ENCODE data around the gene IVNS1ABP.

IVNS1ABP gene

GRCh38 chr1:185309566-185309965 lies 7.5 kb downstream of the IVNS1ABP start:
- no peak overlapping the region for H2BK120ac ChIP-seq (ENCODE audit: low read depth, low read length)
- WGBS, result 100% methylated on average over 1 of the region's 2 CpGs
- no peaks in the 10 kb centered on the region for H3K27me3 ChIP-seq (ENCODE audit: control insufficient read depth in 1 of 2, insufficient read depth in 1 of 2, low read length in 2 of 2)
- no peaks in the 10 kb centered on the region for H3K9me3 ChIP-seq (ENCODE audit: control insufficient read depth, low read length)
- peaks cover 3 to 62% of the 10 kb centered on the region in 2 experiments for H3K36me3 ChIP-seq (ENCODE audit: control insufficient read depth in 1 of 2, insufficient read depth in 2 of 2, low read depth in 1 of 2, low read length in 2 of 2)
- no peak overlapping the region for H3K4me3 ChIP-seq (ENCODE audit: insufficient read depth in 1 of 2, low read depth in 1 of 2, low read length in 2 of 2)
- H2BK5ac ChIP-seq (ENCODE audit: low read depth, low read length, poor library complexity, severe bottlenecking), result no peak overlapping the region
- H3K79me1 ChIP-seq (replicated peaks; ENCODE audit: low read length, poor library complexity, severe bottlenecking), result peaks cover 4% of the 10 kb centered on the region
- no peaks in the 10 kb centered on the region for H3K4me1 ChIP-seq (ENCODE audit: control insufficient read depth, insufficient read depth, low read depth, low read length)
- no peak overlapping the region for H3K14ac ChIP-seq (ENCODE audit: low read length in 2 of 2)
- no peak overlapping the region for H3K4me2 ChIP-seq (ENCODE audit: low read length, poor library complexity, severe bottlenecking)
- no peak overlapping the region for H4K91ac ChIP-seq (ENCODE audit: low read length)
- no peak overlapping the region for H3K9ac ChIP-seq (ENCODE audit: low read length)
- H3K23ac ChIP-seq (ENCODE audit: low read length in 2 of 2), result no peak overlapping the region
- no peak overlapping the region for H4K8ac ChIP-seq (ENCODE audit: low read length)
- no peak overlapping the region for H3K4ac ChIP-seq (ENCODE audit: low read depth in 1 of 2, low read length in 2 of 2)
- H2BK12ac ChIP-seq (ENCODE audit: low read length in 2 of 2), result no peak overlapping the region
- no peak overlapping the region for H2BK15ac ChIP-seq (ENCODE audit: low read depth, poor library complexity, severe bottlenecking)
- H3K27ac ChIP-seq (ENCODE audit: low read length, poor library complexity, severe bottlenecking), result no peak overlapping the region
- no peak overlapping the region for H3K18ac ChIP-seq (ENCODE audit: low read depth in 1 of 2, low read length in 2 of 2)
- no peak for DNase-seq
- no peak overlapping the region for H2AFZ ChIP-seq (ENCODE audit: low read depth, low read length)
- H2AK5ac ChIP-seq (ENCODE audit: low read length, severe bottlenecking), result no peak overlapping the region

GRCh38 chr1:185308126-185308525 lies 8.9 kb downstream of the IVNS1ABP start:
- Histone ChIP-seq H3K4me3 (ENCODE audit: insufficient read depth in 1 of 2, low read depth in 1 of 2, low read length in 2 of 2) (no peak overlapping the region), H2AK5ac (ENCODE audit: low read length, severe bottlenecking) (no peak overlapping the region), H3K18ac (ENCODE audit: low read depth in 1 of 2, low read length in 2 of 2) (no peak overlapping the region), H2BK15ac (ENCODE audit: low read depth, poor library complexity, severe bottlenecking) (no peak overlapping the region), H3K14ac (ENCODE audit: low read length in 2 of 2) (no peak overlapping the region), H3K27me3 (ENCODE audit: control insufficient read depth in 1 of 2, insufficient read depth in 1 of 2, low read length in 2 of 2) (no peaks in the 10 kb centered on the region), H3K9me3 (ENCODE audit: control insufficient read depth, low read length) (no peaks in the 10 kb centered on the region), H3K4me2 (ENCODE audit: low read length, poor library complexity, severe bottlenecking) (no peak overlapping the region), H3K23ac (ENCODE audit: low read length in 2 of 2) (no peak overlapping the region), H4K91ac (ENCODE audit: low read length) (no peak overlapping the region), H2AFZ (ENCODE audit: low read depth, low read length) (no peak overlapping the region), H2BK120ac (ENCODE audit: low read depth, low read length) (no peak overlapping the region), H3K79me1 (replicated peaks; ENCODE audit: low read length, poor library complexity, severe bottlenecking) (peaks cover 10% of the 10 kb centered on the region), H3K4me1 (ENCODE audit: control insufficient read depth, insufficient read depth, low read depth, low read length) (no peaks in the 10 kb centered on the region), H3K27ac (ENCODE audit: low read length, poor library complexity, severe bottlenecking) (no peak overlapping the region), H3K9ac (ENCODE audit: low read length) (no peak overlapping the region), H3K4ac (ENCODE audit: low read depth in 1 of 2, low read length in 2 of 2) (no peak overlapping the region), H2BK12ac (ENCODE audit: low read length in 2 of 2) (no peak overlapping the region), H3K36me3 (ENCODE audit: control insufficient read depth in 1 of 2, insufficient read depth in 2 of 2, low read depth in 1 of 2, low read length in 2 of 2) (peaks cover 3 to 77% of the 10 kb centered on the region in 2 experiments), H2BK5ac (ENCODE audit: low read depth, low read length, poor library complexity, severe bottlenecking) (no peak overlapping the region), H4K8ac (ENCODE audit: low read length) (no peak overlapping the region)
- 90% methylated on average over 1 of the region's 1 CpG for WGBS
- DNase-seq, result no peak

- Histone ChIP-seq H2AFZ (ENCODE audit: low read depth, low read length) (no peak overlapping the region), H3K27ac (ENCODE audit: low read length, poor library complexity, severe bottlenecking) (no peak overlapping the region), H3K23ac (ENCODE audit: low read length in 2 of 2) (no peak overlapping the region), H3K4ac (ENCODE audit: low read depth in 1 of 2, low read length in 2 of 2) (no peak overlapping the region), H3K9me3 (ENCODE audit: control insufficient read depth, low read length) (no peaks in the 10 kb centered on the region), H2BK120ac (ENCODE audit: low read depth, low read length) (no peak overlapping the region), H2BK12ac (ENCODE audit: low read length in 2 of 2) (no peak overlapping the region), H3K27me3 (ENCODE audit: control insufficient read depth in 1 of 2, insufficient read depth in 1 of 2, low read length in 2 of 2) (no peaks in the 10 kb centered on the region), H3K4me3 (ENCODE audit: insufficient read depth in 1 of 2, low read depth in 1 of 2, low read length in 2 of 2) (no peak overlapping the region), H2BK5ac (ENCODE audit: low read depth, low read length, poor library complexity, severe bottlenecking) (no peak overlapping the region), H3K18ac (ENCODE audit: low read depth in 1 of 2, low read length in 2 of 2) (no peak overlapping the region), H4K8ac (ENCODE audit: low read length) (no peak overlapping the region), H2BK15ac (ENCODE audit: low read depth, poor library complexity, severe bottlenecking) (no peak overlapping the region), H3K9ac (ENCODE audit: low read length) (no peak overlapping the region), H3K4me2 (ENCODE audit: low read length, poor library complexity, severe bottlenecking) (no peak overlapping the region), H3K14ac (ENCODE audit: low read length in 2 of 2) (no peak overlapping the region), H3K4me1 (ENCODE audit: control insufficient read depth, insufficient read depth, low read depth, low read length) (no peaks in the 10 kb centered on the region), H2AK5ac (ENCODE audit: low read length, severe bottlenecking) (no peak overlapping the region), H3K79me1 (replicated peaks; ENCODE audit: low read length, poor library complexity, severe bottlenecking) (peaks cover 12% of the 10 kb centered on the region), H3K36me3 (ENCODE audit: control insufficient read depth in 1 of 2, insufficient read depth in 2 of 2, low read depth in 1 of 2, low read length in 2 of 2) (peaks cover 7 to 97% of the 10 kb centered on the region in 2 experiments), H4K91ac (ENCODE audit: low read length) (no peak overlapping the region)
- no peak for DNase-seq
- WGBS, result 100% methylated on average over 2 of the region's 3 CpGs
Observed at GRCh38 chr1:185305419-185305818, 11.6 kb downstream of the IVNS1ABP start.

DNA sequence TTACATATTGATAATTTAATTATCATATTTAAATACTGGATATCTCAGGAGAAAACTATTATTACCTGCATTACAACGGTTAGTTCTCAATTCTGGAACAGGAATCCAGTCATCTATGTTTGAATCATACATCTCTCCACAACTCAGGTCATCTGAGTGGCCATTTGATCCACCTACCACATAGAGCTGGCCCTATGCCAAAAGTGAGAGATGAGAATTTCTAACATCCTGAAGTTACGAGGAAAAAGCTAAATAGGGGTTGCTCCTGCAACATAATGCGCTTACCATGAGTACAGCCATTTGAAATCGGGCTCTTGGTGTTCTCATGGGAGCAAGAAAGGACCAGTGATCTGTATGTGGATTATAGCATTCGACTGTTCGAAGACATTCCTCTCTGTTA lies 16.9 kb downstream of the IVNS1ABP start:
- Histone ChIP-seq H3K4me1 (ENCODE audit: control insufficient read depth, insufficient read depth, low read depth, low read length) (no peaks in the 10 kb centered on the region), H3K36me3 (ENCODE audit: control insufficient read depth in 1 of 2, insufficient read depth in 2 of 2, low read depth in 1 of 2, low read length in 2 of 2) (peaks cover 8 to 96% of the 10 kb centered on the region in 2 experiments)

More for the DNA sequence above, 16.9 kb downstream of the IVNS1ABP start:
- no peak overlapping the region for H3K9ac ChIP-seq (ENCODE audit: low read length)
- no peak overlapping the region for H2AFZ ChIP-seq (ENCODE audit: low read depth, low read length)
- no peak overlapping the region for H3K4me2 ChIP-seq (ENCODE audit: low read length, poor library complexity, severe bottlenecking)
- 98% methylated on average over 4 of the region's 6 CpGs for WGBS
- no peak overlapping the region for H3K14ac ChIP-seq (ENCODE audit: low read length in 2 of 2)
- no peak overlapping the region for H4K91ac ChIP-seq (ENCODE audit: low read length)
- no peak overlapping the region for H3K18ac ChIP-seq (ENCODE audit: low read depth in 1 of 2, low read length in 2 of 2)
- DNase-seq, result no peak
- H3K9me3 ChIP-seq (ENCODE audit: control insufficient read depth, low read length), result no peaks in the 10 kb centered on the region
- no peak overlapping the region for H3K27ac ChIP-seq (ENCODE audit: low read length, poor library complexity, severe bottlenecking)
- H3K4me3 ChIP-seq (ENCODE audit: insufficient read depth in 1 of 2, low read depth in 1 of 2, low read length in 2 of 2), result no peak overlapping the region
- no peaks in the 10 kb centered on the region for H3K27me3 ChIP-seq (ENCODE audit: control insufficient read depth in 1 of 2, insufficient read depth in 1 of 2, low read length in 2 of 2)
- H2AK5ac ChIP-seq (ENCODE audit: low read length, severe bottlenecking), result no peak overlapping the region
- no peak overlapping the region for H2BK12ac ChIP-seq (ENCODE audit: low read length in 2 of 2)
- H2BK15ac ChIP-seq (ENCODE audit: low read depth, poor library complexity, severe bottlenecking), result no peak overlapping the region
- H2BK120ac ChIP-seq (ENCODE audit: low read depth, low read length), result no peak overlapping the region
- peaks cover 14% of the 10 kb centered on the region for H3K79me1 ChIP-seq (replicated peaks; ENCODE audit: low read length, poor library complexity, severe bottlenecking)
- H3K23ac ChIP-seq (ENCODE audit: low read length in 2 of 2), result no peak overlapping the region
- no peak overlapping the region for H2BK5ac ChIP-seq (ENCODE audit: low read depth, low read length, poor library complexity, severe bottlenecking)
- H4K8ac ChIP-seq (ENCODE audit: low read length), result no peak overlapping the region
- H3K4ac ChIP-seq (ENCODE audit: low read depth in 1 of 2, low read length in 2 of 2), result no peak overlapping the region
